Measurements from ENCODE around the gene MPND. TPM values are rescaled to one million over a fixed set of nuclear protein-coding genes. Genes with fewer than 3 reads are reported as not detected.

The MPND gene
- total RNA-seq, 1 donor from 2014 or later, result 21.9 TPM

DNA sequence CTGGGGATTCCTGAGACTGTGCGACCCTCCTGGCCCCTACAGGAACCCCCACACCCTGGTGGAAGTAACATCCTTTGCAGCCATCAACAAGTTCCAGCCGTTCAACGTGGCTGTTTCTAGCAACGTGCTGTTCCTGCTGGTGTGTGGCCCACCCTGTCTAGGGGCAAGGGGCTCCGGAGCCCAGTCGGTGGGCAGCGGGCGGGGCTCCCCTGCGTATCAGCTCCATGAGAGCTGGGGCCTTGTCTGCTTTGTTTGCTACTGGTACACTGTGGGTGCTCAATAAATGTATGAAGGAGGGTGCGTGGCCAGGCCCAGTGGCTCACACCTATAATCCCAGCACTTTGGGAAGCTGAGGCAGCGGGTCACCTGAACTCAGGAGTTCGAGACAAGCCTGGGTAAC is 10.9 kb downstream of the MPND start:
- no peaks in the 10 kb centered on the region for H3K4me1 ChIP-seq
- H3K9me3 ChIP-seq, result no peaks in the 10 kb centered on the region
- DNase-seq (ENCODE audit: low spot score in 2 of 2), result no peak
- H3K27ac ChIP-seq, result no peak overlapping the region
- intact Hi-C loops (cut with DNase I), result loop anchor here (5.0 kb wide), 1 partner anchor 87 kb away; no protein-coding TSS in a partner anchor
- no peaks in the 10 kb centered on the region for H3K27me3 ChIP-seq
- TF ChIP-seq, protein P1, sequence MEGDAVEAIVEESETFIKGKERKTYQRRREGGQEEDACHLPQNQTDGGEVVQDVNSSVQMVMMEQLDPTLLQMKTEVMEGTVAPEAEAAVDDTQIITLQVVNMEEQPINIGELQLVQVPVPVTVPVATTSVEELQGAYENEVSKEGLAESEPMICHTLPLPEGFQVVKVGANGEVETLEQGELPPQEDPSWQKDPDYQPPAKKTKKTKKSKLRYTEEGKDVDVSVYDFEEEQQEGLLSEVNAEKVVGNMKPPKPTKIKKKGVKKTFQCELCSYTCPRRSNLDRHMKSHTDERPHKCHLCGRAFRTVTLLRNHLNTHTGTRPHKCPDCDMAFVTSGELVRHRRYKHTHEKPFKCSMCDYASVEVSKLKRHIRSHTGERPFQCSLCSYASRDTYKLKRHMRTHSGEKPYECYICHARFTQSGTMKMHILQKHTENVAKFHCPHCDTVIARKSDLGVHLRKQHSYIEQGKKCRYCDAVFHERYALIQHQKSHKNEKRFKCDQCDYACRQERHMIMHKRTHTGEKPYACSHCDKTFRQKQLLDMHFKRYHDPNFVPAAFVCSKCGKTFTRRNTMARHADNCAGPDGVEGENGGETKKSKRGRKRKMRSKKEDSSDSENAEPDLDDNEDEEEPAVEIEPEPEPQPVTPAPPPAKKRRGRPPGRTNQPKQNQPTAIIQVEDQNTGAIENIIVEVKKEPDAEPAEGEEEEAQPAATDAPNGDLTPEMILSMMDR (IDR thresholded peaks at IDR 0.05), result no peak
- H3K36me3 ChIP-seq, result peaks cover 4 to 12% of the 10 kb centered on the region in 2 donors
- no peak overlapping the region for H3K4me3 ChIP-seq

- Histone ChIP-seq H3K27ac (no peak overlapping the region), H3K9me3 (no peaks in the 10 kb centered on the region), H3K27me3 (no peaks in the 10 kb centered on the region), H3K4me3 (no peak overlapping the region), H3K36me3 (peaks cover 9 to 18% of the 10 kb centered on the region in 2 donors), H3K4me1 (no peaks in the 10 kb centered on the region)
- no peak for DNase-seq (ENCODE audit: low spot score in 2 of 2)
- intact Hi-C loops (cut with DNase I), result loop anchor here (5.0 kb wide), 1 partner anchor 88 kb away; no protein-coding TSS in a partner anchor
- TF ChIP-seq, protein P1 (IDR thresholded peaks at IDR 0.05), result no peak
These were observed 11.5 kb downstream of the MPND start for GRCh38 chr19:4354897-4355296.

DNA sequence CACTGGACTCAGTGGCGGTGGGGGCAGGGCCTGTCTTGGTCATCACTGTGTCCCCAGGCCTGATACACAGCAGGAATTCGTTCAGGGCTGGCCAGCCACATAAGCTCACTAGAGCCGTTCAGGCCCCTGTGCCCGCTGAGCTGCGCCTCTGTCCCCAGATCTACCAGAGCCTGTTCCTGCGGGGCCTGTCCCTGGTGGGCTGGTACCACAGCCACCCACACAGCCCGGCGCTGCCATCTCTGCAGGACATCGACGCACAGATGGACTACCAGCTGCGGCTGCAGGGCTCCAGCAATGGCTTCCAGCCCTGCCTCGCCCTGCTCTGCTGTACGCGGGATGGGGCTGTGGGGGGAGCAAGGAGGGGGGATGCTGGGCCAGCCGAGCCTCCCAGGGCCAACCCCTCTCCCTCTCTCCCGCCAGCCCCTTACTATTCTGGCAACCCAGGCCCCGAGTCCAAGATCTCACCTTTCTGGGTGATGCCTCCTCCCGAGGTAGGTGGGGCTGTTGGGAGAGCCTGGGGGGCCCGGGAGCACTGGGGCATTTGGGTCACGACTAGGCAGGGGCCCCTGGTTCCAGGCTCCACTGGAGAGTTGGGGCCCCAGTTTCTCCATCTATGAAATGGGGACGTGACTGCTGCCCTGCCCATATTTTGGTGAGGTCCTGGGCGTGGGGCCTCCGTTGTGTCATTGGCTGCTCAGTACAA is 13.9 kb downstream of the MPND start:
- Histone ChIP-seq H3K27ac (no peak overlapping the region), H3K4me1 (no peaks in the 10 kb centered on the region)
- intact Hi-C loops (cut with DNase I), result no loop called here

GRCh38 chr19:4357921-4358326 is 14.6 kb downstream of the MPND start:
- Histone ChIP-seq H3K27ac (no peak overlapping the region), H3K4me1 (no peaks in the 10 kb centered on the region), H3K27me3 (no peaks in the 10 kb centered on the region), H3K4me3 (no peak overlapping the region), H3K36me3 (peaks cover 39 to 47% of the 10 kb centered on the region in 2 donors), H3K9me3 (no peaks in the 10 kb centered on the region)
- TF ChIP-seq, protein P1 (IDR thresholded peaks at IDR 0.05), result no peak
- no peak for DNase-seq (ENCODE audit: low spot score in 2 of 2)
- intact Hi-C loops (cut with DNase I), result no loop called here

More for the DNA sequence above, 13.9 kb downstream of the MPND start:
- Histone ChIP-seq H3K4me3 (no peak overlapping the region), H3K36me3 (peaks cover 32 to 40% of the 10 kb centered on the region in 2 donors), H3K27me3 (no peaks in the 10 kb centered on the region), H3K9me3 (no peaks in the 10 kb centered on the region)
- TF ChIP-seq, protein P1 (IDR thresholded peaks at IDR 0.05), result no peak
- DNase-seq (ENCODE audit: low spot score in 2 of 2), result no peak

DNA sequence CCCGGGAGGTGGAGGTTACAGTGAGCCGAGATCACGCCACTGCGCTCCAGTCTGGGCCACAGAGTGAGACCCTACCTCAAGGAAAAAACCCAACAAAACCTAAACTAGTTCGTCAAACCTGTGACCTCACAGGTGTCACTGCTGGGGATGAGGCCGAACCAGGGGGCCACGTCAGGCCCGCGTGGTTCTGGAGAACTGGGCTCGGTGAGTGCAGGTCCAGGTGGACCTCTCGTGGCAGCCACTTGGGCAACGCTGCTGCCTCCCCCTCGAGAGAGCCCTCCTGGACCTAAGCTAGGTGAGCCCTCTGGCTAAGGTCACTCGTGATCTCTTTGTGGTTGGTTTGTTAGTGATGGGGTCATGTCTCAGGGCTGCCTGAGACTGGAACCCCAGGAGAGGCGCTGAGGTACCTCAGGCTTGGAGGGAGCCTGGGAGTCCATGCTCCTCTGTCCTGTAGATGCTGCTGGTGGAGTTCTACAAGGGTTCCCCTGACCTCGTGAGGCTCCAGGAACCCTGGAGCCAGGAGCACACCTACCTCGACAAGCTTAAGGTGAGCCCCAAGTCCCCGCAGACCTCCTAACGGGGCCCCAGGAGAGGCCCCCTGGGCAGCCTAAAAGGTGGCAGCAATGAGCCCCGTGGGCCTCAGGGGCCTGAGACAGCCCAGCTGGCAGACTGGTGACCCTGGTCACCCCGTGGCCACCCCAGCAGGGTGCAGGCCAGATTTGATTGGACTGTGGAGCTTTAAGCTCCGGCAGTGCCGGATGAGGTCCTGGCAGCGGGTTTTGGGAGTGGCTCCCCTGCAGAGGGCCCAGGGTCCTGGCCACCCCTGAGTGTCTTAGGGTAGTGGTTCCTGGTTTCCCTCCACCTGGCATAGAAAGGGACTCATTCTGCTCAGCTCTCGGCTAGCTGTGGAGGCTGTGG is 15.6 kb downstream of the MPND start:
- intact Hi-C loops (cut with DNase I), result no loop called here
- no peak overlapping the region for H3K4me3 ChIP-seq
- no peak for DNase-seq (ENCODE audit: low spot score in 2 of 2)
- H3K27me3 ChIP-seq, result no peaks in the 10 kb centered on the region
- TF ChIP-seq, protein P1 (IDR thresholded peaks at IDR 0.05), result no peak
- H3K9me3 ChIP-seq, result no peaks in the 10 kb centered on the region
- peaks cover 49 to 58% of the 10 kb centered on the region in 2 donors for H3K36me3 ChIP-seq
- H3K4me1 ChIP-seq, result no peaks in the 10 kb centered on the region
- H3K27ac ChIP-seq, result no peak overlapping the region

All from ascending aorta (tissue), 2 donors.